Lower lobe of right lung (tissue), 2 donors: ENCODE data around the gene GORAB. TPM values are rescaled to one million over a fixed set of nuclear protein-coding genes. Genes with fewer than 3 reads are reported as not detected.

ENCODE experiments used
- ATAC-seq, 2 donors: fragments of 200-7000 bp; cut with Tn5 transposase; one replicate each; pipeline ENCODE4 v1.9.1; 2020 to 2022; ENCODE audit warnings: mild to moderate bottlenecking in 2 of 2, moderate library complexity in 2 of 2
- DNase-seq: peaks from one replicate; pipeline ENCODE4 v3.0.0-alpha.2; 2020
- H3K27ac ChIP-seq: fragments of 200-600 bp; one replicate; pipeline ENCODE4 v1.8.0; 2022
- H3K27me3 ChIP-seq: fragments of 200-600 bp; one replicate; pipeline ENCODE4 v1.8.0; 2022; ENCODE audit warnings: low read depth
- H3K36me3 ChIP-seq: fragments of 200-600 bp; one replicate; pipeline ENCODE4 v1.8.0; 2022; ENCODE audit warnings: mild to moderate bottlenecking
- H3K4me1 ChIP-seq: fragments of 200-600 bp; one replicate; pipeline ENCODE4 v1.8.0; 2022
- H3K4me3 ChIP-seq: fragments of 200-600 bp; one replicate; pipeline ENCODE4 v1.8.0; 2022; ENCODE audit warnings: mild to moderate bottlenecking
- H3K9me3 ChIP-seq: fragments of 200-600 bp; one replicate; pipeline ENCODE4 v1.8.0; 2022
- CTCF ChIP-seq: fragments of 200-600 bp; IDR thresholded peaks from one replicate; pipeline ENCODE4 v1.8.0; 2022; ENCODE audit warnings: antibody characterized with exemption, mild to moderate bottlenecking
- intact Hi-C: fragments of 100-400 bp; cut with DNase I; formaldehyde crosslinking; loops from one replicate; pipeline ENCODE4 v1.11.0; 2022
- total RNA-seq: library from RNA; stranded (reverse); fragmentation: NEBNext Ultra II Directional; extraction: Animal tissue kit (Norgen Biotek cat#: 25700); gene quantifications from one replicate; pipeline ENCODE4 v1.2.1, GENCODE V29; 2021
- donor health status: DM: no; HTN: yes; CAD: no; lungs with severe emphysema.

Gene GORAB
- total RNA-seq, 1 donor from 2014 or later = 12.2 TPM

GRCh38 chr1:170538687-170539086 is 6.7 kb downstream of the GORAB start:
- peaks cover 44% of the 10 kb centered on the region for H3K36me3 ChIP-seq
- ATAC-seq (no peak), DNase-seq (no peak)
- TF ChIP-seq CTCF = no peak
- H3K9me3 ChIP-seq = no peaks in the 10 kb centered on the region
- no peak overlapping the region for H3K4me3 ChIP-seq
- no peak overlapping the region for H3K27ac ChIP-seq
- no peaks in the 10 kb centered on the region for H3K27me3 ChIP-seq
- intact Hi-C loops = no loop called here
- peaks cover 37% of the 10 kb centered on the region for H3K4me1 ChIP-seq

- H3K36me3 ChIP-seq = peaks cover 49% of the 10 kb centered on the region
- intact Hi-C loops = no loop called here
- no peak overlapping the region for H3K27ac ChIP-seq
Measured at GRCh38 chr1:170539154-170539553, 7.2 kb downstream of the GORAB start.

GRCh38 chr1:170544624-170545023 is 12.7 kb downstream of the GORAB start:
- H3K4me1 ChIP-seq = no peaks in the 10 kb centered on the region
- TF ChIP-seq CTCF = no peak
- DNase-seq = no peak
- no peak overlapping the region for H3K27ac ChIP-seq
- no peak for ATAC-seq
- intact Hi-C loops = no loop called here
- H3K36me3 ChIP-seq = peaks cover 98% of the 10 kb centered on the region
- H3K9me3 ChIP-seq = no peaks in the 10 kb centered on the region
- H3K27me3 ChIP-seq = no peaks in the 10 kb centered on the region
- no peak overlapping the region for H3K4me3 ChIP-seq

More at GRCh38 chr1:170539154-170539553, 7.2 kb downstream of the GORAB start:
- no peak for TF ChIP-seq CTCF
- peaks cover 32% of the 10 kb centered on the region for H3K4me1 ChIP-seq
- no peaks in the 10 kb centered on the region for H3K9me3 ChIP-seq
- H3K4me3 ChIP-seq = no peak overlapping the region
- ATAC-seq (no peak), DNase-seq (no peak)
- no peaks in the 10 kb centered on the region for H3K27me3 ChIP-seq

- Histone ChIP-seq H3K36me3 (peaks cover 98% of the 10 kb centered on the region), H3K4me3 (no peak overlapping the region), H3K27ac (no peak overlapping the region), H3K27me3 (no peaks in the 10 kb centered on the region), H3K4me1 (no peaks in the 10 kb centered on the region), H3K9me3 (no peaks in the 10 kb centered on the region)
- ATAC-seq (no peak), DNase-seq (no peak)
- intact Hi-C loops = no loop called here
- TF ChIP-seq CTCF = no peak
Measured at GRCh38 chr1:170545476-170545875, 13.5 kb downstream of the GORAB start.

GRCh38 chr1:170547255-170547654 is 15.3 kb downstream of the GORAB start:
- H3K4me1 ChIP-seq = no peaks in the 10 kb centered on the region
- no peak overlapping the region for H3K4me3 ChIP-seq
- H3K27me3 ChIP-seq = no peaks in the 10 kb centered on the region
- H3K9me3 ChIP-seq = no peaks in the 10 kb centered on the region
- intact Hi-C loops = no loop called here
- no peak for TF ChIP-seq CTCF
- ATAC-seq (no peak), DNase-seq (no peak)
- no peak overlapping the region for H3K27ac ChIP-seq
- H3K36me3 ChIP-seq = peaks cover 97% of the 10 kb centered on the region

GRCh38 chr1:170548497-170548896 is 16.5 kb downstream of the GORAB start:
- Histone ChIP-seq H3K4me3 (no peak overlapping the region), H3K36me3 (peaks cover 98% of the 10 kb centered on the region), H3K4me1 (no peaks in the 10 kb centered on the region), H3K27me3 (no peaks in the 10 kb centered on the region), H3K27ac (no peak overlapping the region), H3K9me3 (no peaks in the 10 kb centered on the region)
- DNase-seq (no peak), ATAC-seq (no peak)
- intact Hi-C loops = no loop called here
- TF ChIP-seq CTCF = no peak
